ENCODE results near the gene STOML2.
"Not testable (repeated sequence)": the region's sequence is repeated elsewhere in the genome, so short reads cannot be mapped to it uniquely, and the experiment has no call there.

Gene STOML2, protein sequence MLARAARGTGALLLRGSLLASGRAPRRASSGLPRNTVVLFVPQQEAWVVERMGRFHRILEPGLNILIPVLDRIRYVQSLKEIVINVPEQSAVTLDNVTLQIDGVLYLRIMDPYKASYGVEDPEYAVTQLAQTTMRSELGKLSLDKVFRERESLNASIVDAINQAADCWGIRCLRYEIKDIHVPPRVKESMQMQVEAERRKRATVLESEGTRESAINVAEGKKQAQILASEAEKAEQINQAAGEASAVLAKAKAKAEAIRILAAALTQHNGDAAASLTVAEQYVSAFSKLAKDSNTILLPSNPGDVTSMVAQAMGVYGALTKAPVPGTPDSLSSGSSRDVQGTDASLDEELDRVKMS

DNA sequence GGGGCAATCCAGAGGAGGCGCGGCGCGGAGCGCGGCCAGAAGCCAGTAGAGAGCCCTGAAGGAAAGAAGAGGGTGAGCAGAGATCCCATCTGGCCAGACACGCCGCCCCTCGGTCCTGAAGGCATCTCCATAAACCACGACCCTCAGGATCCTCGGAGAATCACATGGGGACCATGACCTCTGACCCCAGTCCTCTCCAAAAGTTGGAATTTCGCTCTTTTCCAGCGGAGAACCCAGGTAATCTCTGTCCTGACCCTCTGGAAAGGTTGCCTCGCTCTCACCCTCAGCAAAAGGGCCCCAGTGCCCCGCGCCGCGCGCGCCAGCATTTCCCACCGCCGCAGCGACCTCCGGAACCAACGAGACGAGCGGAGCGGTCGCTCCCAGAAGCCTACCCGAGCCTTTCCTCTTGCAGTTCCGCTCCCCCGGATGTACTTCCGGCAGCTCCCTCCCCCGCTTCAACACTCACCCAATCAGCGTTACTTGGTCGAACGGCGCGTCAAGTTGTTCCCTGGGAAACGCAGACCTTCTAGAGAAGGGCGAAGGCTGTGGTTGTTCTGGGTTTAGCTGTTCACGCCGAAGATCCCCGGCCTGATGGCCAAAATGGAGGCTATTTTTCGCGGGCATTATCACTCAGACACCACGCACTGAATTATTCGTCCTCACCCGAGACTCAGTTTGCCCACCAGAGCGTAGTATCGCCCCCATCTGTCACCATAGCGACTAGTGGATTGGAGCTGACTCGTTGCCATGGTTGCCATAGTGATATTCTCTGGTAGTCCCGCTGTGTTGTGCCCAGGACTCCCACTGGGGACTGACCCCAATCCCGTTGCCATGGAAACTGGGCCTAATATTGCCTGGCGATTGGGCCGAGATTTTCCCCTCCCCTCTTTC is at the start of gene STOML2:
STOML2 (minus strand) TSS at position 363 of the 891 bp plus-strand sequence; CDS start at position 326, 37 bp downstream.
- peak; percentile 88 for DNase-seq

DNA sequence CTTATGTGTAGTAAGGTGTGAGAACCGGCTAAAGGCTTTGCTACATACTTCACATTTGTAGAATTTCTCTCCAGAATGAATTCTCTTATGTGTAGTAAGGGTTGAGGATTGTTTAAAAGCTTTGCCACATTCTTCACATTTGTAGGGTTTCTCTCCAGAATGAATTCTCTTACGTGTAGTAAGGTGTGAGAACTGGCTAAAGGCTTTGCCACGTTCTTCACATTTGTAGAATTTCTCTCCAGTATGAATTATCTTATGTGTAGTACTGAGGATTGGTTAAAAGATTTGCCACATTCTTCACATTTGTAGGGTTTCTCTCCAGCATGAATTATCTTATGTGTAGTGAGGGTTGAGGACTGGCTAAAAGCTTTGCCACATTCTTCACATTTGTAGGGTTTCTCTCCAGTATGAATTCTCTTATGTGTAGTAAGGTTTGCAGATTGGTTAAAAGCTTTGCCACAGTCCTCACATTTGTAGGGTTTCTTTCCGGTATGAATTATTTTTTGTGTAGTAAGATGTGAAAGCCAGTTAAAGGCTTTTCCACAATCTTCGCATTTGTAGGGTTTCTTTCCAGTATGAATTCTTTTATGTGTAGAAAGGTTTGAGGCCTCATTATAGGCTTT is 45.1 kb upstream of the STOML2 start:
- not testable (repeated sequence) for DNase-seq

DNA sequence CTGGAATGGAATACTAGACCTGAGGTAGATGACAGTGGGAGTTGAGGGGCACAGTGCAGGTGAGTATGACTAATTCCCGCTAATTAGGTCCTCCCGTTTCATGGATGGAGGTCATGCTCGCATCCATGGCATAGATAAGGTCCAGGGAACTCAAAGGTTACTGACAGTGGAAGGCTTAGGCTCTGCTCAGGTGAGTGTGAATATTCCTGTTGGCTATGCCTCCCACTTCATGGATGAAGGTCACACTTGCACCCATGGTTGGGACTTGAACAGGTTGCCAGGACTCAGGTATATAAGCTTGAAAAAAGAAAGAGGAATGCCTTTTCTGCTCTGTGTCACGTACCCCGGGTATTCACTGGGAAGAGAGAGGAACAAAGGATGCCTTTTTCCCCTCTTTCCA is 39.1 kb upstream of the STOML2 start:
- DNase-seq, result no peak

DNA sequence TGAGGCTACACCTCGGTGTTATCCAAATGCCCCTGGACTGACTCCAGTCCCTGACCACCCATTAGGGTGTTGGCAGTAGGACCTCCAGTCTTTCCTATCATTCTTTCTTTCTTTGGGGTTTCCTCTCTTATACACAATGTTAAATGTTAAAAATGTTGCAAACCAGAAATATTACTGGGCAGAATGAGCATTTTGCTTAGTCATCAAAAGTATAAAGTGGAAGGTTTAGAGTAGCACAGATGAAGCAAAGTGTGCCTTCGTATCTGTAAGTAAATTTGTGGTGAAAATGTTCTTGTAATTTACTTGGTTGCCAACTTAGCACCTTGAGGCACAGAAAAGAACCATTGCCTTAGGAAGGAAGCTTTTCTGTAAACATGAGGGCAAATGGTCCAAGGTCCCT is 37.2 kb upstream of the STOML2 start:
- no peak for DNase-seq

DNA sequence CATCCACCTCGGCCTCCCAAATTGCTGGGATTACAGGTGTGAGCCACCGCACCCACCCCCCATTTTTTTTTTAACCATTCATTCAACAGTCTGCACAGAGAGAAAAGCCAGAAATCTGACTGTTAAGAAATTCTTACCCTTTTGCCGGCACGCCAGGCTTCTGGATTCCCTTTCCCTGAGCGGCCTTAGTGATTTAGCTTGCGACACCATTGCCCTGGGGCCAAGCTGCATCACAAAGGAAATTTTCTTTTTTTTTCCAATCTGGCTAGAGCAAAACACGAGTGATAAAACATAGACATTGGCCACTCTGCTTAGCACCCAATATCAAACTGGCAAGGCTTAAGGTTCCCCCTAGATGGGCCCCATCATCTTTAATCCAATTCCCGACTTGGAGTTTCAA is 33.9 kb upstream of the STOML2 start:
- DNase-seq, result no peak

DNA sequence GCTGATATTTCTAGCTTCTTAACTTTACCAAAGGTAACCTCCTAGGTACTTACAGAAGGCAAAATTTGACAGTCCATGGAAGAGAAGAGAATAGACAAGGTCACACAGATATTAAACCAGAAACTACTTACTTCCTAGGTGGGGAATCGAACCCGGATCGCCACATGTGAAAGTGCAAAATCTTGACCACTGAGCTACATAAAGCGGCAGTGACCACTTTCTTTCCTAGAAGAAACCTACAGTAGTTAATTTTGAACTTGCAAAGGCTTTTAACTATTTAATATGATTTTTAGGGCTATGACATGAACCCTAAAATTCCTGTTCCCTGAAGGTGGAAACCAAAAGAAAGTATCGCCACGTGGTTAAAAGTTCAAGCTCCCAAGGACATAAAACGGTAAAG is 33.1 kb upstream of the STOML2 start:
- no peak for DNase-seq

DNA sequence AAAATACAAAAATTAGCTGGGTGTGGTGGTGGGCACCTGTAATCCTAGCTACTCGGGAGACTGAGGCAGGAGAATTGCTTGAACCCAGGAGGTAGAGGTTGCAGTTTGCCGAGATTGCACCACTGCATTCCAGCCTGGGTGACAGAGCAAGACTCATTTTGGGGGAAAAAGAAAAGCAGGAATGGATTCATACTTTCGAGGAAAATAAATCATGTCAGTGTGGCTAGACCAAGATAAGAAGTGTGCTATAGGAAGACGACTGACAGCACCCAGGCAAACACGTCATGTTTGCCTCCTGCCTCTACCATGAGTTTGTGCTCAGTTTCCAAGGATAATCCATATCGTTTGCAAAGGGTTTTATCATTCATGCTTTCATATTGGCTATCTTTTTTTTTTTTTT is 32.0 kb upstream of the STOML2 start:
- no peak for DNase-seq

DNA sequence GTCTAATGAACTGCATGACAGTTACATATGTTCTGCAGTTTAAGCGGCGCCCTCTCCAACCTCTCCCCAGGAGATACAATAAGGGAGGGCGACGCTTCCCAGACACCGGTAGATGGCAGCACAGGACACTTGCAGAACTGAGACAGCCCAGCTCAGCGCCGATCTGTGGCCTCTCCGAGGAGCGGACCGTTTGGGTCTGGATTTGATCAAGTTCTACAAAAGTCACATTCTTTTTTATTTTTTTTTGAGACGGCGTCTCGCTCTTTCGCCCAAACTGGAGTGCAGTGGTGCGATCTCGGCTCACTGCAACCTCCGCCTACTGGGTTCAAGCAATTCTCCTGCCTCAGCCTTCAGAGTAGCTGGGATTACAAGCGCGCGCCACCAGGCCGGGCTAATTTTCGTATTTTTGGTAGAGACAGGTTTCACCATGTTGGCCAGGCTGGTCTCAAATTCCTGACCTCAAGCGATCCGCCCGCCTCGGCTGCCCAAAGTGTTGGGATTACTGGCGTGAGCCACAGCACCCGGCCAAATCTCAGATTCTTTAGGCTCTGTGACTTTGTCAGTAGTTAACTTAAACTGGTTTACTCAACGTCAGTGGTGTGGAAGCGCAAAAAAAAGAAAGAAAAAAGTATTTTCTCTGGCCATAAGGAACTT is 14.1 kb upstream of the STOML2 start:
- peak; percentile 73 for DNase-seq

DNA sequence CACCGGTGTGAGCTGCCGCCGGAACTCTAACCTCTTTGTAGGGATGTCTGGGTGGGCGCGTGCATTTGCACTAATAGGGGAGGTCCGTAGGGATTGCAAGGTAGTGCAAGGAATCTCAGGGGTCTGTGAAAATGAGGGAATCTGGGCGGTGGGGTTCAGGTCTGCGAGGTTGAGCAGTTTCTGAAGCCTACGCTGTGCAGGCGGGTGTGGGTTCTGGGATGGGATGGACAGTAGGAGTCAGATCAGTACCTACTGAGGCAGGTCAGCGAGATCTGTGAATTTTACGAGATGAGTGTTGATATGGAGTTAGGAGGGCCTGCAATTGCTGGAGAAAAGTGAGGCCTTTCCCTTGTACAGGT is 13.6 kb upstream of the STOML2 start:
- no peak for DNase-seq

DNA sequence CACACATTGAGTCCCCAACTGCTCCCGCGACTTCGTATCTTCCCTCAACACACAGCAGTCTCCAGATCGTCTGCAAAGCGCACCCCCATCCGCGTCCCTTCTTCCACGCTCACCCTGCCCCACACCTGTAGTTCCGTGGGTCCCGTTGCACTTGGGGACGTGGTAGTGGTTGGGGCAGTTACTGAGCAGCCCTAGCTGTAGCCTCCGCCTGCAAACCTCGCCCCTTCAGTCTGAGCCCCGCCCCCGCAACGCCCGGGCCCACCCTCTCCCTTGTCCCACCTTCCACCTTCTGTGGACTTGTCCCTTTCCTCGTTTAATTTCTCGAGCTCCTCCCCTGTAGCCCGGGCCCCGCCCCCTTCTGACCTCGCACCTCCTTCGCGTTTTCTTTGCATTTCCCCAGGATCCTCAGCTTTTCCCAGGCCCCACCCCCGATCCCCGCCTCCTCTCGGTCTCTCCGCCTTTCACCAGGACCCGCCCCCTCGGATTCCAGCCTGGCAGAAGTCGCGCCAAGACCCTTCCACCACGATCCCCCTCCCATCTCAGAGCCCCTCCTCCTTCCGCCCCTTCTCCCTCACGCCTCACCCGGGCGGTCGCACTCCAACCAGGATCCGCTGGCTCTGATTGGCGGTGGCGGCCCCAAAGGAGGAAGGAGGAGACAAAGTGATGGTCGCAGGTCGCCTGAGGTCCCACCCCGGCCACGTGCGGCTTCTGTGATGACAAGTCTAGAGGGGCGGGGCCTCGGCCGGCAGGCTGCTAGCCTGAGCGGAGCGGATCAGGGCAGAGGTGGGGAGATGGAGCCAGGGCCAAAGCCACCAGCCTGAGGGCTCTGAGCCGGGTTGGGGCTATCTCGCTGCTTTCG is 13.0 kb upstream of the STOML2 start, which contains the start of gene ATOSB:
ATOSB (minus strand) TSS at position 183 of the 859 bp plus-strand sequence. CDS start 7,588 bp downstream, outside the sequence.
- DNase-seq, result peak; percentile 83

DNA sequence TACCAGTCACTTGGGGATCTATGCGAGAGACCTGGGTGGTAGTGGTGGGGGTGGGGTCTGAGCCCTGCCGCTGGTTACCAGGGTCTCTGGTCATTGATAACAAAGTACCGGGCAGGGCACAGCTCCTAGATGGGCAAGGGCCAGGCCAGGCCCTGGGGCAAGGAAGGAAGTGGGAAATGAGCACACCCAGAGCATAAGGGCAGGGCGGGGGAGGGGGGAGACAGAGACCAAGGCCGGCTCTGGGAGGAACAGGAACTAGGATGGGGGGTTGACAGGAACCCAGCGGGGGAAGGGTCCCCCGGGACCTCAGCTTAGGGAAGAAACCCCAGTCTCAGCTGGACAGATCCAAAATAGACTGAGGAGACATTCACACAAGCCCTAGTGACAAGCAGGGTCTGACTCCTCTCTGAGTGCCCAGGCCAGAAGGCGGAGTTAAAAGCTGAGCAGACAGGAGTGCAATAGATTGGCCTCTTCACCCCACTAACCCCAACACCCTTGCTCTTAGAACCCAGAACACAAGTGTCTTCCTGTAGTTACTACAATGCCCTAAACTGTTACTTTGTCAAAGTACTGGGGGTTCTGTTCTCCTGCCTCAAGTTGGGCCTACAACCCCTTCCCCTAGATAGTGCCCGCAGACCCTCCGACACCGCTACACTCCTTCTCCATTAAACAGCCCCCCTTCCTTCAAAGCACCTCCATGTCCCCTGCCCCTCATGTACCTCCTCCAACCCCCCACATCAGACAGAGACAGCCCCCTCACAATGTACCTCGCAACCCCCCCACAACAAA is 12.1 kb upstream of the STOML2 start:
- no peak for DNase-seq

DNA sequence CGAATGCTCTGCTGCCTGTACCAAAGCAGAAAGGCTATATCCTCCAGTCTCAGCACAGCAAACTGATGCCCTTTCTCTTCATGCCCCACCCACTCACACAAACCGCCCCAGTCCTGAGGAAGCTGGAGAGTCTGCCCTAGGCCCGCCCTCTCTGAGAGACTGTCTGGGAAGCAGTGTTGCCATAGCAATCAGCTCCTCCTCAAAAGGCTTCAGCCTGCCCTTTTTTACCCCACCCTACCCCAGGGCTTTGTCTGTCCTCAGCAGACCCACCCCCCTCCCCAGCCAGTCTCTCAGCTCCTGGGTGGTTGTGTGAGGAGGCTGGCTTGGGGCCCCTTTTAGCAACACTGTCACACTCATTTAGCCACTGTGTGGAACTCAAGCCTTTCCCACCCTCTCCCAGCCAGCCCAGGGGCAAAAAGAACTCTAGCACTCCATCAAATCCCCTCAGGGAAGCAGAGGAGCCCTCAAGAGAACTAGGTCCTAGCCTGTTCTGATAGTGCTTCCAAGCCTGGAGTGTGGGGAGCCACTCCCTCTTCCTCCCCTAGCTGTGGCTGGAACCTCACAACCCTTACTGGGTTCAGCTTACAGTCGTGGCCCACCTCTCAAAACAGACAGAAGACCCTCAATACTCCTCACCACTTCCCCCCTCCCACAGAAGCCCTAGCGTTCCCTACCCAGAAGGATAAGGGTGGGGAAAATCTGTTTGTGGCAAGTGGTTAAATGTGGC is 11.3 kb upstream of the STOML2 start:
- DNase-seq, result no peak

DNA sequence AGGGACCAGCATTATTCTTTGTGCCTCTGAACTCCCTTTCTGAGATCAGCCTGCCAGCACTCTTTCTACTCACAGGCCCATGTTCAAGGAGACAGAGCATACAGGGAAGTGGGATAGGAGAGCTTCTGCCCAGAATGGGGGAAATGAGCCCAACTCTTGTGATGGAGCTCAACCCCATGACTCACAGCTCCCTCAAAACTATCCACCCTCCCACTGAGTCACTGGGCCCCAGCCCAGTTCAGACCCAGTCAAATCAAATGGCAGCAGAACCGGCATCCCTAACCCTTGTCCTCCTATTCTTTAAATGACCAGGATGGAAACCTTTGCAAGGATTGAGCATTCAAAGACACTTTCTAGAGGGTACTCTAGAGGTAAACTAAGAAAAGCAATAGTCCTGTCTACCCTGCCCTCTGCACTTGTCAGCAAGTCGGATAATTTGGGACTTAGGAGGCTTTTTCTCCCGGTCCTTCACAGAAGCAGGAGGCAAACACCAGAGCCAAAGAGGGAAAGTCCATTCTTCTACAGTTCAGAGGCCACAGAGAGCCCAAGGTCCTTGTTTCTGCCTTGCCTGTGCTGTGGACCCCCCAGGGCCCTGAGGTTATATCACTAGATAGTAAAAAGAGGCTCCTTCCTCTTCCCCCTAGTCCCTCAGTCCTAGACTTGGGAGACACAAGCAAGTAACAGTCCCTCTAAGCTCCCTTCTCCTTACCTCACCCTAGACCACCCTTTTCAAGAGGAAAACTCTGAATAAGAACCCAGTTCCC is 9.5 kb upstream of the STOML2 start:
- DNase-seq, result no peak

DNA sequence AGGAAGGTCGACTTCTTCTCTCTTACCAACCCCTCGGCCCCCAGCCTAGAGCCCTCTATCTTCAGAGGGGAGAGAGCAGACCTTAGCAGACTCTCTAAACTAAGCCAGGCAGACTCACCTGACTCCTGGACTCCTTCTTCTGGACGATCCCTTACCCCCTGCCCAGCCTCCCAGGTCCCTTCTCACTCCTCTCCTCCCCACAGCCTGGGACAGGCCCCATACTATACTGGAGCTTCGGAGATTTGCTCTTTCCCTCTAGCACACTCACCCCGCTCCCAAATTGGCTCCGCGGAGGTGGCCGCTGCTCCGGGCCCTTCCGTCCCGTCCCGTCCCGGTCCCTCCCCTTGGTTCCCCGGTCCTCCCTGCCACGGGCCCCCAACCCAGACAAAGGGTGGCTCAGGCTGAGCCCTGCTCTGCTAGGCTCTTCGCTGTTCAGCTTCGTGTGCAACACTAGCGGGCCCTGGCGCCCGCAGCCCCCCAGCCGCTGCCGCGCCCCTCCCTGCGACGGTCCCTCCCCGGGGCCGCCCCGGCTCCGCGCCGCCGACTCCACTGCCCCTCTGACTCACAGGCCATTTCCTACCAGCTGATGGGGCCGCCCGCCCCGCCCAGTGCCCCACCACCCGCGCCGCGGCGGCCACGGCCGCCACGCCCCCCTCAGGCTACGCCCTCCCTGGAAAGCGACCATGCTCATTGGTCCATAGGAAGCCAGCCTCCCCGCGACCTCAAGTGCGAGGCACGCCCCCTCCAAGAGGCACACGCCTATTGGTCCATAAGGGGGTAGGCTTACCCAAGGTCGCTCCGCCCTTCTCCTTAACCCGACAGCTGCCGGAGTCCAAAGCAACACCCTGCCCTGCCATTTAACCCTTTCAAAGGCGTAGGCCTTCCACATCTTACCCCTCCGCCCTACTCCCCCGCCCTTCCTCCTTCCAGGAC is 8.3 kb upstream of the STOML2 start:
- DNase-seq, result peak; percentile 96

DNA sequence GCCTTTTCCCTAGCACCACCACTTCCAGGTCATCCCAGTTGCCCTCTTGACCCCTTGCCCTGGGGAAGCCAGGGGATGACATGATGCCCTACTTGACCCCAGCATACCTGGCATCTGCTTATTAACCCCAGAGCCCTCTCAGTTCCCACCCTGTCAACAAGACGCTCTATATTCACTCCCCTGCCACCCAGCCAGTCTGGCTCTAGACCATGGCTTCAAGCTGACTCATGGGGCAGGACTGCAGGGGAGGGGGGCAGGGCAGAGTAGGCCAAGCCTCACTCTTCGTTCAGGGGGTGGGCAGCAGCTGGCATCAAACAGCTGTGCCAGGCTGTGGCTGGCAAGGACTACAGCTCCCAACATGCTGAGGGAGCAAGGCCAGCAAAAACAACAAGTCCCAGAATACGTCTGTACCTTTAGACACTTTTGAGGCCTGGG is 7.4 kb upstream of the STOML2 start:
- no peak for DNase-seq

DNA sequence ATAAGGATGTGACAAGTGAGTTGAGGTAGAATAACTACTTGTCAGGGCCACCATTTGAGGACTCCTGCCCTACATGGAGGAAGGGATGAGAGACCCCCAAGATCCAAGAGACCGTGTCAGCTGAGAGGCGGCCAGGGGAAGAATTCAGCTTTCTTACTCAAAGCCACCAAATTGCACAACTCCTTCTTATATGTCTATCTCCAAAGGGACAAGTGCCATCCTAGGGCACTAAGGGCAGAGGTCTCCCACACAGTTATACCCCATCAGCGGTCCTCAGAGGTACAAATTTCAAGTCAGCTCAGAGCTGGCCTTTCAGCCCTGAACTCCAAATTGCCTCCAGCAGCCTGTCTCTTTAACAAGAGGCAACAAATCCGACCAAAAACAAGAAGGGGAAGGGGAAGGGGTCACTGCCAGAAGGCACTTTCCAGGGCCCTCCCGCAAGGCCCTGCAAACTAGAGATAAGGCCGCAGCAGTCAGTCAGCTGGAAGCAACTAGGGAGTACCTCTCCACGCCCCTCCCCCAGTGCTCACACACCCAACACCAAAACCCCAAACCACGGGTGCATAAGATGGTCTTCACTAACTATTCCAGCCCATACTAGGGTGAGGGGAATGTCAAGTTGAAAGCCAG is 6.1 kb upstream of the STOML2 start:
- DNase-seq, result no peak

DNA sequence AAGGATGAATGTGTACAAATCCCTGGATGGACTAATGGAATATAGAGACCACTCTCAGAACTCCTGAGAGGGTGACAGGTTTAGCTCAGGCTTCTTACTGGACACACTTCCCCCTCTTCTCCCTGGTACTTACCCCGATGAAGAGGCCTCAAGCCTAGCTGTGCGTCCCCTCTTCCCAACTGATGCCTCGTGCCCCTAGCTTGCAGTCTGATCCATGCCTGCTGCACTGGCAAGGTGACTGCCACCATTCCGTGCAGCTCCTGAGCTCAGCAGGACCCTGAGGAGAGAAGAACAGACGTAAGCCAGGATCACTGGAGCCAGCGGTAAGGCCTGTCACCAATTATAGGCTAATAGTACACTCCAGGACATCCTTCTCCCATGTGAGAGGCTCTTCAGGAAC is 5.5 kb upstream of the STOML2 start:
- DNase-seq, result no peak

Data from NK-92 treated with Interleukin-12 subunit alpha and Interleukin-12 subunit beta, amount 100 ng/mL, for 24 hours (cell line).